HepG2 (cell line): ENCODE data around the gene ACTN4. TPM values are rescaled to one million over a fixed set of nuclear protein-coding genes. Genes with fewer than 3 reads are reported as not detected.

Experiments
- FOXA1 ChIP-seq, 2 experiments: fragments of 450-650 bp in 1 of 2; sonication (generic) in 1 of 2; formaldehyde crosslinking in 1 of 2; IDR thresholded peaks; 2 replicates each; pipeline versions ENCODE4 v1.4.0 to v1.6.1; 2016 to 2020; ENCODE audit warnings: missing genetic modification reagents in 1 of 2
- HDAC2 ChIP-seq: sonication (generic); formaldehyde crosslinking; IDR thresholded peaks from 2 replicates; pipeline ENCODE4 v1.4.0; 2020; ENCODE audit warnings: missing genetic modification reagents
- IRF2 ChIP-seq: IDR thresholded peaks from 2 replicates; pipeline ENCODE4 v1.6.1; 2018; ENCODE audit warnings: missing genetic modification reagents, missing compliant biosample characterization
- KLF15 ChIP-seq: sonication (generic); formaldehyde crosslinking; IDR thresholded peaks from 2 replicates; pipeline ENCODE4 v1.8.1; 2023; ENCODE audit warnings: borderline replicate concordance, mild to moderate bottlenecking, inconsistent platforms, missing genetic modification reagents, mixed read lengths
- NCOA1 ChIP-seq: sonication (generic); formaldehyde crosslinking; IDR thresholded peaks from 2 replicates; pipeline ENCODE4 v1.9.0; 2021; ENCODE audit warnings: missing genetic modification reagents
- PHF8 ChIP-seq: sonication (generic); formaldehyde crosslinking; IDR thresholded peaks from 2 replicates; pipeline ENCODE4 v1.5.0; 2020; ENCODE audit warnings: missing genetic modification reagents
- RARA ChIP-seq: IDR thresholded peaks from 2 replicates; pipeline ENCODE4 v1.6.1; 2016; ENCODE audit warnings: missing genetic modification reagents, missing compliant biosample characterization
- RBAK ChIP-seq: sonication (generic); formaldehyde crosslinking; IDR thresholded peaks from 2 replicates; pipeline ENCODE4 v1.5.1; 2020; ENCODE audit warnings: mild to moderate bottlenecking, missing genetic modification reagents
- RXRB ChIP-seq: IDR thresholded peaks from 2 replicates; pipeline ENCODE4 v1.6.1; 2016; ENCODE audit warnings: borderline replicate concordance, missing genetic modification reagents, missing compliant biosample characterization
- SOX5 ChIP-seq: IDR thresholded peaks from 2 replicates; pipeline ENCODE4 v1.6.1; 2016; ENCODE audit warnings: borderline replicate concordance
- TCF7L2 ChIP-seq: IDR thresholded peaks from 2 replicates; pipeline ENCODE4 v1.6.1; 2011; ENCODE audit warnings: mild to moderate bottlenecking, low read depth, low read length, moderate library complexity
- ZBTB1 ChIP-seq: sonication (generic); formaldehyde crosslinking; IDR thresholded peaks from 2 replicates; pipeline ENCODE4 v1.4.0; 2020; ENCODE audit warnings: missing genetic modification reagents, borderline replicate concordance
- ZNF331 ChIP-seq: sonication (generic); formaldehyde crosslinking; IDR thresholded peaks from 2 replicates; pipeline ENCODE4 v1.4.0; 2020; ENCODE audit warnings: missing genetic modification reagents
- ZNF562 ChIP-seq: sonication (generic); formaldehyde crosslinking; IDR thresholded peaks from 2 replicates; pipeline ENCODE4 v1.8.0; 2022; ENCODE audit warnings: missing genetic modification reagents, borderline replicate concordance
- ZNF619 ChIP-seq: sonication (generic); formaldehyde crosslinking; IDR thresholded peaks from 2 replicates; pipeline ENCODE4 v1.4.0; 2020; ENCODE audit warnings: mild to moderate bottlenecking, missing genetic modification reagents
- polyA plus RNA-seq, 8 experiments: library from polyadenylated mRNA; depleted of rRNA in 3 of 8; stranded (reverse) in 7 of 8; unstranded in 1 of 8; fragments of >200 nt; fragmentation: Illumina TruSeq in 4 of 8; extraction: Trizol in 4 of 8; gene quantifications; 2 replicates each; pipeline versions ENCODE4 v1.2.1 to v1.2.3, GENCODE V29; 2011 to 2016; ENCODE audit warnings: low read depth in 4 of 8, missing spikeins in 1 of 8, mixed read lengths in 1 of 8; ENCODE audit not compliant: insufficient read depth in 1 of 8
- total RNA-seq, 5 experiments: library from RNA; depleted of rRNA; stranded (reverse); fragments of >200 nt; fragmentation: Illumina TruSeq; extraction: Trizol; gene quantifications; 2 replicates each; pipeline ENCODE4 v1.2.3, GENCODE V29; 2016; ENCODE audit warnings: low read depth in 1 of 5
- TF ChIP-seq, protein P1 (sequence below): IDR thresholded peaks from 2 replicates; pipeline ENCODE4 v1.6.1; 2016; ENCODE audit warnings: low read depth, missing genetic modification reagents, missing compliant biosample characterization
- TF ChIP-seq, protein P2 (sequence below): fragments of 450-650 bp; IDR thresholded peaks from 2 replicates; pipeline ENCODE4 v1.6.1; 2016
- TF ChIP-seq, protein P3 (sequence below): sonication (generic); formaldehyde crosslinking; IDR thresholded peaks from 2 replicates; pipeline ENCODE4 v1.4.0; 2020; ENCODE audit warnings: mild to moderate bottlenecking, missing genetic modification reagents, borderline replicate concordance
- TF ChIP-seq, protein P4 (sequence below): sonication (generic); formaldehyde crosslinking; IDR thresholded peaks from 2 replicates; pipeline ENCODE4 v1.5.1; 2020; ENCODE audit warnings: missing genetic modification reagents, mild to moderate bottlenecking, borderline replicate concordance

Gene ACTN4
- total and polyA plus RNA-seq, 2 of the 13 experiments (the other 11 are each of a cell fraction or from before 2014, with no cell fraction given) = 171 to 192 TPM

DNA sequence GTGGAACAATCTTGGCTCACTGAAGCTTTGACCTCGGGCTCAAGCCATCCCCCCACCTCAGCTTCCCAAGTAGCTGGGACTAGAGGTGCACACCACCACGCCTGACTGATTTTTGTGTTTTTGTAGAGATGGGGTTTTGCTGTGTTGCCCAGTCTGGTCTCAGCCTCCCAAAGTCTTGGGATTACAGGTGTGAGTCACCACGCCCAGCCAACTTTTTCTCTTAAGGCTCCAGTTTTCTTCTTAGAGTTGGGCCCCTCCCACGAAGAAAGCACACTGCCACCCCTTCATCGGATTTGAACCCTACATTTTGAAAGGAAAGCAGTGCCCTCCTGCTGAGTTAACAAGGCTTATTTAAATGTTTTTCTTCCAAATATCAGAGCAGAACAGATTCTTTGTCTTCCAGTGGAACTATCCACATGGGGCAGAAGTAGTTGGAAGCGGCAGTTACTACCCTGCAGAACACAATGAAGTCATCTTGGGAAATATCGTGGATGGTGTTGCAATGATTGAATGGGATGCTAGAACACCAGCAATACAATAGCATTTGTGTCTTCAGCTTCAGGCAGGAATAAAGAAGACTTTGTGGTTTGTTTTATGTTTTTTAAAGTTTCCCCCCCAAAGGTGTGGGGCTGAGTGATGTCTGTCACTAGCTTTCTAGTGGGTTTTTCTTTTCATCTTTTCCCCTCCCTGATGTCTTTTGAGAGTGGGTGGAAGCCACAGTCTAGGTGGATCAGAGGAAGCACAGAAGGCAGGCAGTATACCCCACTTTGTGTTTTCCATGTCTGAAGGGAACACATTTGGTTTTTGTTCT is 8.9 kb downstream of the ACTN4 start (continued):
- TF ChIP-seq, protein P1, sequence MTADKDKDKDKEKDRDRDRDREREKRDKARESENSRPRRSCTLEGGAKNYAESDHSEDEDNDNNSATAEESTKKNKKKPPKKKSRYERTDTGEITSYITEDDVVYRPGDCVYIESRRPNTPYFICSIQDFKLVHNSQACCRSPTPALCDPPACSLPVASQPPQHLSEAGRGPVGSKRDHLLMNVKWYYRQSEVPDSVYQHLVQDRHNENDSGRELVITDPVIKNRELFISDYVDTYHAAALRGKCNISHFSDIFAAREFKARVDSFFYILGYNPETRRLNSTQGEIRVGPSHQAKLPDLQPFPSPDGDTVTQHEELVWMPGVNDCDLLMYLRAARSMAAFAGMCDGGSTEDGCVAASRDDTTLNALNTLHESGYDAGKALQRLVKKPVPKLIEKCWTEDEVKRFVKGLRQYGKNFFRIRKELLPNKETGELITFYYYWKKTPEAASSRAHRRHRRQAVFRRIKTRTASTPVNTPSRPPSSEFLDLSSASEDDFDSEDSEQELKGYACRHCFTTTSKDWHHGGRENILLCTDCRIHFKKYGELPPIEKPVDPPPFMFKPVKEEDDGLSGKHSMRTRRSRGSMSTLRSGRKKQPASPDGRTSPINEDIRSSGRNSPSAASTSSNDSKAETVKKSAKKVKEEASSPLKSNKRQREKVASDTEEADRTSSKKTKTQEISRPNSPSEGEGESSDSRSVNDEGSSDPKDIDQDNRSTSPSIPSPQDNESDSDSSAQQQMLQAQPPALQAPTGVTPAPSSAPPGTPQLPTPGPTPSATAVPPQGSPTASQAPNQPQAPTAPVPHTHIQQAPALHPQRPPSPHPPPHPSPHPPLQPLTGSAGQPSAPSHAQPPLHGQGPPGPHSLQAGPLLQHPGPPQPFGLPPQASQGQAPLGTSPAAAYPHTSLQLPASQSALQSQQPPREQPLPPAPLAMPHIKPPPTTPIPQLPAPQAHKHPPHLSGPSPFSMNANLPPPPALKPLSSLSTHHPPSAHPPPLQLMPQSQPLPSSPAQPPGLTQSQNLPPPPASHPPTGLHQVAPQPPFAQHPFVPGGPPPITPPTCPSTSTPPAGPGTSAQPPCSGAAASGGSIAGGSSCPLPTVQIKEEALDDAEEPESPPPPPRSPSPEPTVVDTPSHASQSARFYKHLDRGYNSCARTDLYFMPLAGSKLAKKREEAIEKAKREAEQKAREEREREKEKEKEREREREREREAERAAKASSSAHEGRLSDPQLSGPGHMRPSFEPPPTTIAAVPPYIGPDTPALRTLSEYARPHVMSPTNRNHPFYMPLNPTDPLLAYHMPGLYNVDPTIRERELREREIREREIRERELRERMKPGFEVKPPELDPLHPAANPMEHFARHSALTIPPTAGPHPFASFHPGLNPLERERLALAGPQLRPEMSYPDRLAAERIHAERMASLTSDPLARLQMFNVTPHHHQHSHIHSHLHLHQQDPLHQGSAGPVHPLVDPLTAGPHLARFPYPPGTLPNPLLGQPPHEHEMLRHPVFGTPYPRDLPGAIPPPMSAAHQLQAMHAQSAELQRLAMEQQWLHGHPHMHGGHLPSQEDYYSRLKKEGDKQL (CRISPR knock-in tag) = no peak
- TF ChIP-seq ZNF619 (CRISPR knock-in tag) (no peak), HDAC2 (CRISPR knock-in tag) (0 out of 2 replicates have a peak, but pooled peaks have one; percentile 24), ZNF331 (CRISPR knock-in tag) (0 out of 2 replicates have a peak, but pooled peaks have one; percentile 36), FOXA1 (IDR thresholded peaks at IDR 0.05) (no peak), FOXA1 (CRISPR knock-in tag; IDR thresholded peaks at IDR 0.05) (0 out of 2 replicates have a peak, but pooled peaks have one; percentile 9), TCF7L2 (peak; percentile 39; the same call in 1 of the 2 replicates), ZBTB1 (CRISPR knock-in tag) (no peak), RXRB (peak; percentile 29; the same call in 1 of the 2 replicates), PHF8 (CRISPR knock-in tag) (no peak), RBAK (CRISPR knock-in tag) (no peak), SOX5 (CRISPR knock-in tag) (peak; percentile 94), ZNF562 (CRISPR knock-in tag) (no peak), RARA (CRISPR knock-in tag) (no peak), KLF15 (CRISPR knock-in tag) (no peak), NCOA1 (no peak), IRF2 (CRISPR knock-in tag) (peak; percentile 37; the same call in 1 of the 2 replicates)
- TF ChIP-seq, protein P2, sequence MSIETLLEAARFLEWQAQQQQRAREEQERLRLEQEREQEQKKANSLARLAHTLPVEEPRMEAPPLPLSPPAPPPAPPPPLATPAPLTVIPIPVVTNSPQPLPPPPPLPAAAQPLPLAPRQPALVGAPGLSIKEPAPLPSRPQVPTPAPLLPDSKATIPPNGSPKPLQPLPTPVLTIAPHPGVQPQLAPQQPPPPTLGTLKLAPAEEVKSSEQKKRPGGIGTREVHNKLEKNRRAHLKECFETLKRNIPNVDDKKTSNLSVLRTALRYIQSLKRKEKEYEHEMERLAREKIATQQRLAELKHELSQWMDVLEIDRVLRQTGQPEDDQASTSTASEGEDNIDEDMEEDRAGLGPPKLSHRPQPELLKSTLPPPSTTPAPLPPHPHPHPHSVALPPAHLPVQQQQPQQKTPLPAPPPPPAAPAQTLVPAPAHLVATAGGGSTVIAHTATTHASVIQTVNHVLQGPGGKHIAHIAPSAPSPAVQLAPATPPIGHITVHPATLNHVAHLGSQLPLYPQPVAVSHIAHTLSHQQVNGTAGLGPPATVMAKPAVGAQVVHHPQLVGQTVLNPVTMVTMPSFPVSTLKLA = no peak
- TF ChIP-seq, protein P3, sequence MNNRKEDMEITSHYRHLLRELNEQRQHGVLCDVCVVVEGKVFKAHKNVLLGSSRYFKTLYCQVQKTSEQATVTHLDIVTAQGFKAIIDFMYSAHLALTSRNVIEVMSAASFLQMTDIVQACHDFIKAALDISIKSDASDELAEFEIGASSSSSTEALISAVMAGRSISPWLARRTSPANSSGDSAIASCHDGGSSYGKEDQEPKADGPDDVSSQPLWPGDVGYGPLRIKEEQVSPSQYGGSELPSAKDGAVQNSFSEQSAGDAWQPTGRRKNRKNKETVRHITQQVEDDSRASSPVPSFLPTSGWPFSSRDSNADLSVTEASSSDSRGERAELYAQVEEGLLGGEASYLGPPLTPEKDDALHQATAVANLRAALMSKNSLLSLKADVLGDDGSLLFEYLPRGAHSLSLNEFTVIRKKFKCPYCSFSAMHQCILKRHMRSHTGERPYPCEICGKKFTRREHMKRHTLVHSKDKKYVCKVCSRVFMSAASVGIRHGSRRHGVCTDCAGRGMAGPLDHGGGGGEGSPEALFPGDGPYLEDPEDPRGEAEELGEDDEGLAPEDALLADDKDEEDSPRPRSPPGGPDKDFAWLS = no peak
- TF ChIP-seq, protein P4, sequence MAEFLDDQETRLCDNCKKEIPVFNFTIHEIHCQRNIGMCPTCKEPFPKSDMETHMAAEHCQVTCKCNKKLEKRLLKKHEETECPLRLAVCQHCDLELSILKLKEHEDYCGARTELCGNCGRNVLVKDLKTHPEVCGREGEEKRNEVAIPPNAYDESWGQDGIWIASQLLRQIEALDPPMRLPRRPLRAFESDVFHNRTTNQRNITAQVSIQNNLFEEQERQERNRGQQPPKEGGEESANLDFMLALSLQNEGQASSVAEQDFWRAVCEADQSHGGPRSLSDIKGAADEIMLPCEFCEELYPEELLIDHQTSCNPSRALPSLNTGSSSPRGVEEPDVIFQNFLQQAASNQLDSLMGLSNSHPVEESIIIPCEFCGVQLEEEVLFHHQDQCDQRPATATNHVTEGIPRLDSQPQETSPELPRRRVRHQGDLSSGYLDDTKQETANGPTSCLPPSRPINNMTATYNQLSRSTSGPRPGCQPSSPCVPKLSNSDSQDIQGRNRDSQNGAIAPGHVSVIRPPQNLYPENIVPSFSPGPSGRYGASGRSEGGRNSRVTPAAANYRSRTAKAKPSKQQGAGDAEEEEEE (CRISPR knock-in tag) = no peak
